Prostate gland (tissue), 2 donors: Measurements from ENCODE around the gene PDZD11.

Experiments
- POLR2AphosphoS5 ChIP-seq: sonication (generic); formaldehyde crosslinking; IDR thresholded peaks from one replicate; pipeline ENCODE4 v1.6.1; 2017; ENCODE audit warnings: antibody characterized with exemption
- TF ChIP-seq, protein P1 (sequence below), 4 experiments: fragments of 200-600 bp in 2 of 4; fragments of 450-650 bp in 2 of 4; sonication (generic) in 2 of 4; IDR thresholded peaks; 1 replicate in 3 of 4; 2 replicates in 1 of 4; pipeline ENCODE4 v1.5.1; 2016 to 2019; ENCODE audit warnings: antibody characterized with exemption in 4 of 4, mild to moderate bottlenecking in 2 of 4, moderate library complexity in 2 of 4

DNA sequence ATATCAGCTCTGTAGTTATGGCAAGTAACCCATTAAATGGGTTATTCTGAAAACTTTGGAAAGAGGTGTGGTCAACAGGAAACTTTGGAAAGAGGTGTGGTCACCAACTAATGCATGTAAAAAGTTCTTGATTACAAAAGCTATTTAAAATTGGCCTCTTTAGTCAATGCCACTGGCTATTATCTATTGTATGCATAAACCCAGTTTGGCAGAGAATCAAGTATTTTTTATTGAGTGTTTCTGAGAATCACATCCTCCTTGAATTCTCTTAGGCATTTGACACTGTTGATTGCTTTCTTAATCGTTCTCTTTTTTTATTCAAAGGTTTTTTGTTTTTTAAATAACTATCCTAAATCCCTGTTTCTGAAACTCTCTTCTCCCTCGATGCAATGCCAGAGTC lies 37.2 kb downstream of the PDZD11 start:
- TF ChIP-seq POLR2AphosphoS5, result no peak
- TF ChIP-seq, protein P1, sequence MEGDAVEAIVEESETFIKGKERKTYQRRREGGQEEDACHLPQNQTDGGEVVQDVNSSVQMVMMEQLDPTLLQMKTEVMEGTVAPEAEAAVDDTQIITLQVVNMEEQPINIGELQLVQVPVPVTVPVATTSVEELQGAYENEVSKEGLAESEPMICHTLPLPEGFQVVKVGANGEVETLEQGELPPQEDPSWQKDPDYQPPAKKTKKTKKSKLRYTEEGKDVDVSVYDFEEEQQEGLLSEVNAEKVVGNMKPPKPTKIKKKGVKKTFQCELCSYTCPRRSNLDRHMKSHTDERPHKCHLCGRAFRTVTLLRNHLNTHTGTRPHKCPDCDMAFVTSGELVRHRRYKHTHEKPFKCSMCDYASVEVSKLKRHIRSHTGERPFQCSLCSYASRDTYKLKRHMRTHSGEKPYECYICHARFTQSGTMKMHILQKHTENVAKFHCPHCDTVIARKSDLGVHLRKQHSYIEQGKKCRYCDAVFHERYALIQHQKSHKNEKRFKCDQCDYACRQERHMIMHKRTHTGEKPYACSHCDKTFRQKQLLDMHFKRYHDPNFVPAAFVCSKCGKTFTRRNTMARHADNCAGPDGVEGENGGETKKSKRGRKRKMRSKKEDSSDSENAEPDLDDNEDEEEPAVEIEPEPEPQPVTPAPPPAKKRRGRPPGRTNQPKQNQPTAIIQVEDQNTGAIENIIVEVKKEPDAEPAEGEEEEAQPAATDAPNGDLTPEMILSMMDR (IDR thresholded peaks at IDR 0.05), result no peak
